ENCODE measurements around the gene VWA1.
"Not testable (repeated sequence)": the region's sequence is repeated elsewhere in the genome, so short reads cannot be mapped to it uniquely, and the experiment has no call there.

Gene VWA1

DNA sequence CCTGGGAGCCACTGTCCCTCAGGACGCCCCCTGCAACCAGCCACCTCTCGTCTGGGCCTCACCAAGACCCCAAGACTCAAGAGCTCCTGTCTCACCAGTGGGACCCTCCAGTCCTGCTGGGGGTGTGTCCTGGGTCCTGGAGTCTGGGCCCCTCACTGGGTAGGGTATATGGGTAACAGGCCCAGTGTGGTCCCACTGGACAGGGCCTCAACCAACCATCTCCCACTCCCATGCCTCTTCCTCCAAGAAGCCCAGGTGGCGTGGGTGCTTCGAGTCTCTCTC is 725 bp upstream of the VWA1 start:
- DNase-seq (ENCODE audit: insufficient read length, low spot score) (no peak), FAIRE-seq (no peak)

DNA sequence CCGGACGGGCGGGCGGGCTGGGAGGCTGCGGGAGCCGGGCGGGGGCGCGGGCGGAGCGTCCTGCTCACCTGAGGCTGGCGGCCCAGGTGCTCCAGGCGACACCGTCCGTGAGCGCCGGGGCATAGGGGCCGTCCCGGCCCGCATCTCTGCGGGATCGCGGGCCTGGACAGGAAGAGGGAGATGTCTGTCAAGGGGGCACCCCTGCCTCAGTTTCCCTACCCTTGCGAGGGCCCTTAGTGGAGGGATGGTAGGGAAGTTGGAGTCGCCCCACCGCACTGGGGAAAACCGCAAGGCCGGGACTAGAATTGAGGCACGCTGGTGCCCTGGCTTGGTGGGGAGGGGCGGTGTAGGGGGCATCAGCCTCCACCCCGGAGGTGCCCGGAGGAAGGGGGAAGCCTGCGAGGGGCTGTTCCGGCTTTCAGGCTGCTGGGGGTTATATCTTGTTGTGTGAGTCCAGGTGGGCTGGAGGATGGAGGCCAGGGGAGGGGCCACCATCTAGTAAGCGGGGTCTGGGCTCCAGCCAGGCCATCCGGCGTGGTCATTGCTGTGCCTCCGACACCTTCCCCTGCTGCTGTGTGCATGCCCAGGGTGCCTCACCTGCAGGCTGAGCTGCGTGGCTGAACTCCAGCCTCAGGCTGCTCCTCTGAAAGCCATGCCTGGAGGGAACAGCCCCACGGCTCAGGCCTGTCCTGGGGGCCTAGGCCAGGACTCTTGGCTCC is 580 bp downstream of the VWA1 start:
- FAIRE-seq: no peak
- DNase-seq (ENCODE audit: insufficient read length, low spot score): no peak

DNA sequence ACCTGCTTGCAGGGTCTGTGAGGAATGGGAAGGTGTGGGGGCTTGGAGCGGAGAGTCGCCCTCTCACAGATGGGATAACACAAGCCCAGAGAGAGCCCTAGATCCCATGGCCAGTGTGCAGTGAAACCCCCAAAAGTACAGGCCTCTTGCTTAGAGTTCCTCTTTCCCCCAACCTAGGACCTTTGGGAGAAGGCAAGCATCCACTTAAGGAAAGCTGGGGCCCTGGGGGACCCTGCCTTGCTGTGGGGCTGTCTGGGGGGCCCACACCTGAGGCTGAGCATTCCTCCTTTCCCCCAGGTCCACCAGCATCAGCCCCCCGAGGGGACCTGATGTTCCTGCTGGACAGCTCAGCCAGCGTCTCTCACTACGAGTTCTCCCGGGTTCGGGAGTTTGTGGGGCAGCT is 1.1 kb downstream of the VWA1 start:
- FAIRE-seq: no peak
- DNase-seq (ENCODE audit: insufficient read length, low spot score): no peak

DNA sequence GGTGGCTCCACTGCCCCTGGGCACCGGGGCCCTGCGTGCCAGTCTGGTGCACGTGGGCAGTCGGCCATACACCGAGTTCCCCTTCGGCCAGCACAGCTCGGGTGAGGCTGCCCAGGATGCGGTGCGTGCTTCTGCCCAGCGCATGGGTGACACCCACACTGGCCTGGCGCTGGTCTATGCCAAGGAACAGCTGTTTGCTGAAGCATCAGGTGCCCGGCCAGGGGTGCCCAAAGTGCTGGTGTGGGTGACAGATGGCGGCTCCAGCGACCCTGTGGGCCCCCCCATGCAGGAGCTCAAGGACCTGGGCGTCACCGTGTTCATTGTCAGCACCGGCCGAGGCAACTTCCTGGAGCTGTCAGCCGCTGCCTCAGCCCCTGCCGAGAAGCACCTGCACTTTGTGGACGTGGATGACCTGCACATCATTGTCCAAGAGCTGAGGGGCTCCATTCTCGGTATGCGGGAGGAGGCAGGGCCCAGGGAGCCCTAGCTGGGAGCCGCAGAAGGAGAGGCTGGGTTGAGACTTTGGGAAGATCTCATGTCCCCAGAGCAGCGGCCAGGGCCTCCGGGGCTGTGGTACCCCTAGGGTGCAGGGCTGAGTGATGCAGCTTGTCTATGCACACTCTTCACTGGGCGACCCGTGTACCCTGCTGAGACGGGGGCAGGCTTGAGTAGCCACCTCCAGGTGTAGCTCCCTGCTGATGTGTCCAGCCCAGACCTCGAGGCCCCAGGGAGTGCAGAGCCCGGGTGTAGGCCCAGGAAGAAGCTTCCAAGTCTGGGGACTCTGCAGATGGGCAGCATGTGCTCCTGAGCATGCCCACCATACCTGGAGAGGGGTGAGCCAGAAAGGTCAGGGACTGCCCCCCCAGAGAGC is 1.8 kb downstream of the VWA1 start:
- DNase-seq (ENCODE audit: insufficient read length, low spot score) (no peak), FAIRE-seq (no peak)

DNA sequence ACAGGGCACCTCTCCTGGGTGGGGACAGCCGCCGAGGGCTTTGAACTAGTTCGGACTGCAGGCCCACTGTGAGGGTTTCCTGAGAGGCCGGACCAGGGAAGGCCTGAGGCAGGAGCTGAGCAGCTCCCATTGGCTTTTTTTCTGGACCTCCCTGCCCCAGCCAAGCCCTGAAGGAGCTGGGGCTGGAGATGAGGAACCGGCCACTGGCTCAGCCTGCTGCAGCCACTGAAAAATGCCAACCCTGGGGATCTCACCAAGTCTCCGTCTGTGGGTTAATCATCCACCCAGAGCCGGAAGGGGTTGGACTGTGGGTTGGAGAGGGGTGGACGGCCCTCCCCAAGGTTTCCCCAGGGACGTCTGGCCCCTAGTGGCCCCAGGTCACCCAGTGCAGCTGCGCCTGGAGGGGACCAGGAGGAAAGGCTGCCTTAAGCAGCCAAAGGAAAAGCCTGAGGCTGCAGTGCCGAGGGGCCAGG is 2.5 kb downstream of the VWA1 start:
- DNase-seq (ENCODE audit: insufficient read length, low spot score) (no peak), FAIRE-seq (no peak)

DNA sequence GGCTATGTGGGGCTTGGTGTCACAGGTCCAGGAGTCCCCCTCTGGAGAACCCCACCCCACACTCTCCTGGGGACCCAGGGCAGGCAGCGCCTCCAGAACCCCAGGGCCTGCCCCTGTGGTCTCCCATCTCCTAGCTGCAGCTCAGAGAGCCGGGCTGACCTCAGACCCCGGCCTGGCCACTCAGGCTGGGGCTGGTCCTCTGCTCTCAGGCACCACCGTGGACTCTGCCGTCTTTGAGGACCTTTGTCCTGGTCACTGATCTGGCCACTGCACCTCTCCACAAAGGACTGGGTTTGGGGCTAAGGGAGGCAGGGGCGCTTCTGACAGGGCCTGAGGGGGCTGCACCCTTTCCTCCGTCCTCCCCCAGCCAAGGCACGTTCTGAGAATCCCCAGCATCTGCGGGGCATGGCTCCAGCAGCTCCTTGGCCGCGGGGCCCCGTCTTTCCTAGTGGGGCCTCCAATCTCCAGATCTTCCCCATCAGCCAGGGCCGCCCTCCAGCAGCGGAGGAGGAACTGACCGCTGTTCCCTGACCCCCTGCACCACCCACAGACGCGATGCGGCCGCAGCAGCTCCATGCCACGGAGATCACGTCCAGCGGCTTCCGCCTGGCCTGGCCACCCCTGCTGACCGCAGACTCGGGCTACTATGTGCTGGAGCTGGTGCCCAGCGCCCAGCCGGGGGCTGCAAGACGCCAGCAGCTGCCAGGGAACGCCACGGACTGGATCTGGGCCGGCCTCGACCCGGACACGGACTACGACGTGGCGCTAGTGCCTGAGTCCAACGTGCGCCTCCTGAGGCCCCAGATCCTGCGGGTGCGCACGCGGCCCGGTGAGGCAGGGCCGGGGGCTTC is 3.3 kb downstream of the VWA1 start:
- FAIRE-seq (no peak), DNase-seq (ENCODE audit: insufficient read length, low spot score) (no peak)

DNA sequence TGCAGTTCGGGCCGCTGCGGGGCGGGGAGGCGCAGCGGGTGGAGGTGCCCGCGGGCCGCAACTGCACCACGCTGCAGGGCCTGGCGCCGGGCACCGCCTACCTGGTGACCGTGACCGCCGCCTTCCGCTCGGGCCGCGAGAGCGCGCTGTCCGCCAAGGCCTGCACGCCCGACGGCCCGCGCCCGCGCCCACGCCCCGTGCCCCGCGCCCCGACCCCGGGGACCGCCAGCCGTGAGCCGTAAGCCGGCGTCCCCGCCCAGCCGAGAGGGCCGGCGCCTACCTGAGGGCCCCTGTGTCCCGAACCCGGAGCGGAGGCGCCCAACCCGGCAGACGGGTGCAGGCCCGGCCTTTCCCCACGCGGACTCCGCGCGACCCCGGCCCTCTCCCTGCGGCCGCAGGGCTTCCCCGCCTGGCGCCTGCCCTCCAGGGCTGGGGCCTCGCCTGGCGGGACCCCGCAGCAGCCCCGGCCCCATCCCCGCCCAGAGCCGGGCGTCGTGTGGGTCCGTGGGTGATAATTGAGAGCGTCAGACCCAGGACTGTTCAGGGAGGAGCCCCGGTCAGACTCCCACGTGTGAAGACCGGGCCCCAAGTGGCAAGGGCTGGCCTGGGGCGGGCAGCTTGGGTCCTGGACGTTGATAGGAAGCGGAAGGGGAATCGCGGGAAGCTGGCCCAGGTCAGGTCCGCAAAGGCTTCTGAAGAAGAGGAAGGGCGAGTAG is 4.2 kb downstream of the VWA1 start:
- FAIRE-seq: no peak

DNA sequence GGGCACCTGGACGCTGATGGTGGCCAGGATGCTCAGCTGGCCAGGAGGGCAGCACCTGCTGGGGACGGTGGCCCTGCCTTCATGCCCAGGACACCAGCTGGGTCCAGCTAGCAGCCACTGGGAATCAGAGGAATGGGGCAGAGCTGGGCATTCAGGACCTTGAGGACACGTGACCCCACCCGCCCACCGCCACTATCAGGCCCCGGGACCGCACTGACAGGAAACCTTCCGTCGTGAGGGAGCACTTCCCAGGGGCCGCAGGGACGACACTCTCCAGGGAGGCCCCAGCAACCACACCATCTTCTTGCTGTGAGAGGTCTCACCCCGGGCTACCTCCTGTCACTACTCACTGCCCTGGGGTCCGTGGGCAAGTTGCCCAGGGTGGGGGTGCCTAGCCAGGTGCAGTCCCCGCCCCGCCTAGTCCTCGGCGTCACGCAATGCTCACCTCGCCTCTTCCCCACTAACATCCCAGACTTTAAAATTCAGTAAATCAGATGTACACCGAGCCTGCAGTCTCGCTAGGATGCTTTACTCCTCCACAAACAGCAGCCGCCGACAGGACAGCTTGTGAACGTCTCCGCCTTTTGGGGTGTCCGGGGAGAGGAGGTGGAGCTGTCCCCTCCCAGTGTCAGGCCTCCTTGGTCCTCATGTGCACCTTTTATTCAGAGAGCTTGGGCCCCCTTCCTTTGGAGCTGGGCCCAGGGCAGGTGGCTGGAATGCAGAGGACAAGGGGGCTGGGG is 4.9 kb downstream of the VWA1 start:
- DNase-seq (ENCODE audit: insufficient read length, low spot score): no peak
- FAIRE-seq: no peak

More for the DNA sequence above, 4.2 kb downstream of the VWA1 start:
- no peak for DNase-seq (ENCODE audit: insufficient read length, low spot score)

DNA sequence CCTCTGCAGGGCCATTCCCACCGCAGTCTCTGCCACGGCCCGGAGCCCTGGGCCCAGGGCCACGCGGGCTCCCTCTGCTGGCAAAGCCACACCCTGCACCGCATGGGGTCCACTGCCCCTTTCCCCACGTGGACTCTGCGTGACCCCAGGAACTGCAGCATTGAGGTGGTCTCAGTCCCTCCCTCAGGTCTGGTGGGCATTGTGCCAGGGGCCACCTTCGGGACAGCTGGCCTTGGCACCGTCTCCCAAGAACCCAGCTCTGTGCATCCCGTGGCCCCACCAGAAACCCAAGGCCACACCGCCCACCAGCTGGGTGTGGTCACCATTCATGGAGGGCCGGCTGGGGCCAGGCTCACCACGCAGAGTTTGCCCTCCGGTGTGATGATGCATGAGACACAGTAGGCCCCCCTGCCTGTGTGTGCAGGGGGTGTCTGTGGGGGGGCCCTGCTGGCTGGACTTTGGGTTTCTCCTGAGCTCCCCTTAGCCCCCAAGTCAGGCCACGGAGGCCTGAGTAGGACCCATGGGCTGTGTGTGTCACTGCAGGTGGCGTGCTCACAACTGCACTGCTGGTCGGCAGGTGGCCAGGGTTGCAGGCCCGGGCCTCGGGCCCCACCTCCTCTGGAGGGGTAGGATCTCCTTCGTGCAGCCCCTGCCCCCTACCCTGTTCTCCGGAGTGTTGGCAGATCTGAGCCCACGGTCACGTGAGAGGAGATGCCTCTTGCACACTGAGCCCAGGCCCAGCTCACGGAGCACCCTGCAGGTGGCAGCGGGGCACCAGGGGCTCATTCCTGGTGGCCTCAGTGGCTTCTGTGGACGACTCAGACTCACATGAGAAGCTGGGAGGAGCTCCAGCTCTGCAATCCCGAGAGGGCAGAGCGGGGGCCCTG is 5.8 kb downstream of the VWA1 start:
- DNase-seq (ENCODE audit: insufficient read length, low spot score) (peak; percentile 67), FAIRE-seq (no peak)

DNA sequence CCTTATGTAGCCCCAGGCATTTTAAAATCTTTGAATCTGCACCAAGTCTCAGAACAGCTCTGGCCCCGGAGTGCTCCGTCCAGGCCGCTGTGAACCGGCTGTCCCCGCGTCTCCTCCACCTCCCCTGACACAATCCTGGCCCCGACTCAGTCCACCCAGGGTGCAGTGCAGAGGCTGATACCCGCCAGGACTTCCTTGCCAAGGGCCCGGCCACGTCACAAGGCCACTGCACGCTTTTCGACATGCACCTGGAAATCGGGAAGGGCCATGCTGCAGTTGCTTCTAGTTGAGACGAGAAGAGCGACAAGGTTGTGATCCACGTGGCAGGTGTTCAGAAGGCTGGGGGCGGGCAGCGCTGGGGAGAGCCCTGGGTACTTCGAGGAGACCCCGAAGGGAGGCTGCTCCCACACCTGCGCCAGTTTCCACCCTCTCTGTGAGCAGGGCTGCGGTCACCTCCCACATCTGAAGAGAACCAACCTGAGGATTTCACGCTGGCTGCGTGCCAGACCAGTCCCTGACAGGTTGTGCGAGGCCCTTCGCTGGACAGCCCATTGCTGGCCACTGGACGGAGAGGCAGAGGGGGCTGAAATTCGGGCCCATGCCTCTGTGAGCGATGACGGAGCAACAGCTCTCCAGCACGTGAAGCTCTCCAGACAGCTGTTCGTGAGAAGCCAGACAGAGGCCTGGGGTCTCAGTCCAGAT is 6.7 kb downstream of the VWA1 start:
- no peak for FAIRE-seq
- DNase-seq (ENCODE audit: insufficient read length, low spot score): no peak

DNA sequence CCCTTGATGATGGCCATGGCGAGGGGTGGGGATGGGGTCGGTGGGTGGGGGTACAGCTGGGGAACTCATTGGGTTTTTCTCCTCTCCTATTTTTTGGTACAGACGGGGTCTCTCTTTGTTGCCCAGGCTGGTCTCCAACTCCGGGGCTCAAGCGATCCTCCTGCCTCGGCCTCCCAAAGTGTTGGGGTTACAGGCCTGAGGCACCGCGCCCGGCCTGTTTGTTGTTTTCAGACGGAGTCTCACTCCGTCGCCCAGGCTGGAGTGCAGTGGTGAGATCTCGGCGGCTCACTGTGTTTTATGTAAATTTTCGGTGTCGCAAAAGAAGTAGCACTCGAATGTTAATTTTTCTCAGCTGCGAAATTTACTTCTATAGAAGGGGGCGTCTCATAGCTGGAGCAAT is 11.1 kb downstream of the VWA1 start:
- FAIRE-seq; DNase-seq (ENCODE audit: insufficient read length, low spot score): not testable (repeated sequence)

DNA sequence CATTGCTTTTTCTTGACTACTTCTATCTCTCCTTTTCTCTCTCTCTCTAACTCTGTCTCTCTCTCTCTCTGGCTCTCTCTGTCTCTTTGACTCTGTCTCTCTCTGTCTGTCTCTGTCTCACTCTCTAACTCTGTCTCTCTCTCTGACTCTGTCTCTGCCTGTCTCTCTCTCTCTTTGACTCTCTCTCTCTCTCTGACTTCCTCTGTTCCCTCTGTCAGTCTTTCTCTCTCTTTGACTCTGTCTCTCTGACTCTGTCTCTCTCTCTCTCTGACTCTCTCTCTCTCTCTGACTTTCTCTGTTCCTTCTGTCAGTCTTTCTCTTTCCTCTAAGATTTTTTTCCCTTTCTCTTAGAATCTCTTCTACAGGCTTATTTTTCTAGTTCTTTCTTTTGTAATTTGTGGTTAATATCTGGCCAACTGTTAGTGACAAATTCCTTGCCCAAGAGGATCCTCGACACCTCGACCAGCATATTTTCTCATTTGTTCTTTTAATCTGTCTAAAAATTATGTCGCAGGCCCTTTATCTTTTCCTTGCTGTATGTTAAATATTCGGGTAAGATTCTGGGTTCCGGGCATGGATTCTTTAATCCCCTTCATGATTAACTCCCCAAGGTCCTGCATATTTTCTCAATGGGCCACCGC is 13.7 kb downstream of the VWA1 start, which contains the start of gene ATAD3C:
Gene ATAD3C, plus strand, starts transcription at position 591 of the 641 bp plus-strand sequence. CDS start 995 bp downstream, outside the sequence.
- no peak for FAIRE-seq

DNA sequence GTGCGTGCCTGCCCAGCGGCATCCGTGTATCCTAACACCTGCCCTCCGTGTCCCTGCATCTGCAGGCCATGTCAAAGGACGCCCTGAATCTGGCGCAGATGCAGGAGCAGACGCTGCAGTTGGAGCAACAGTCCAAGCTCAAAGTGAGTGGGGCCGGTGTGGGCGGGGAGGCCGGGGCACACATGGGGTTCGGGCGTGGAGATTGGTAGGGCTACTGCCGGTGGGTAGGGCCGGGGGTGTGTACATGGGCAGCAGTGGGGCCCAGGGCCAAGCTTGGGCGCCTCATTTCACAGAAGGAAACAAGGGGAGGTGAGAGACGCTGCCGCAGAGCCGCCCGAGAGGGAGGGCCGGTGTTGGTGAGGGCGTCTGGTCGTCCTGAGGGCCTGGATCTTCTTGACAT is 15.1 kb downstream of the VWA1 start:
- not testable (repeated sequence) for FAIRE-seq; DNase-seq (ENCODE audit: insufficient read length, low spot score)

More for the DNA sequence above, 13.7 kb downstream of the VWA1 start, which contains the start of gene ATAD3C:
- no peak for DNase-seq (ENCODE audit: insufficient read length, low spot score)

DNA sequence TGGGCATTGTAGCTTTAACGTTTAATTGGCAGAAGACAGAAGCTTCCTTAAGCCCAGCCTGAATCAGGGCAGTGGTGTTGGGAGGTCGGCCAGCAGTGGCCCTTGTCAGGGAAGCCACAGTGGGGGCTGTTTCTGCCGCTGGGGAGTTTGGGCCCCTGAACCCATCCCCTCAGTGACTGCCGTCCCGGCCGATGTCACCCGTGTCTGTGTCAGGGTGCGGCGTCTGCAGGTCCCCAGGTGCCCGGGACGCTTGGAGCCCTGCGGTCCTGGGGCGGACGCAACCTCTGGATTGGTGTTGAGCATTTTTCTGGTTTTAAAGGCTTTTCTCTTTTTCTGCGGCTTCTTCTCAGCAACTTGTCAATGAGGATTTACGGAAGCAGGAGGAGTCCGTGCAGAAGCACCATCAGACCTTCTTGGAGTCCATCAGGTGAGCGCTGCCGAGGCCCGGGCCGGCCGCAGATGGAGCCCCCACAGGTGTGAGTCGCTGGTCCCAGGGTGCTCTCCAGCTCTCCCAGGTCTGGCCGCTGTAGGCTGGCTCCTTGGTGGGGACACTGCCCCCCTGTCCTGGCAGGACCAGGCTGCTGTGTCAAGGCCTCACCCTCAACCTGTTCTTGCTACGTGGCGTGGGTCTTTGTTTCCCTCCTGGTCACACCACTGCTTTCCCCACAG is 16.3 kb downstream of the VWA1 start:
- DNase-seq (ENCODE audit: insufficient read length, low spot score) (no peak), FAIRE-seq (no peak)

DNA sequence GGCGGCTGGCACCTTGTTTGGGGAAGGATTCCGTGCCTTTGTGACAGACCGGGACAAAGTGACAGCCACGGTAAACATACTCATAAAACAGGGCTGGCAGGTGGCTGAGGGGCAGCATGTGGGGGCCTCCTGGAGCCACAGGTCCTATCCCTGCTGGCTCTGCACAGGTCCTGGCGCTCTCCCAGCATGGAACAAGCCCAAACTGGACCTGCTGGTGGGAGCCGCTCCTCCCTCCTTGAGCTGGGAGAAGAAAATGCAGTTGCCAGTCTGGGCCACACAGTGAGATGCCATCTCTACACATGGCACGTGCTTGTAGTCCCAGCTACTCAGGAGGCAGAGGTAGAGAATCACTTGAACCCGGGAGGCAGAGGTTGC is 16.9 kb downstream of the VWA1 start:
- not testable (repeated sequence) for DNase-seq (ENCODE audit: insufficient read length, low spot score)

DNA sequence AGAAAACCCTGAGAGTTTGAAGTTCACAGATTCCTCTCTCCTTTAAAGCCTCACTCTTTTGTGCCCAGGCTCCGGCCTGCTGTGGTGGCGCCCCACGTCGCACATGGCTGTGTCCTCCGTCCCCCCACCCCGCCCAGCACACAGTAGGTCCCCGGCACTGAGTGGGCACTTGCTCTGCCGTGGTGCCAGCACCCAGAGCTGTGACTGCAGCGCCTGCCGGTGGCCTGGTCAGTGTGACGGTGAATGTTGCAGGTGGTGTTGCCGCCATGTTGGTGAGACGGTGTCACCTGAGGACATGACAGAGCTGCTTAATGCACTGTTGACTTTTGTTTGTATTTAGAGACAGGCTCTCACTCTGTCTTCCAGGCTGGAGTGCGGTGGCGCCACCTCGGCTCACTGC is 17.4 kb downstream of the VWA1 start:
- DNase-seq (ENCODE audit: insufficient read length, low spot score): no peak
- no peak for FAIRE-seq

More for the DNA sequence above, 16.9 kb downstream of the VWA1 start:
- not testable (repeated sequence) for FAIRE-seq
